Endothelial cell of umbilical vein (primary cell): ENCODE results near the gene RIMOC1.

ENCODE experiments used
- CTCF ChIP-seq, 2 donors: IDR thresholded peaks; 1 replicate in 1 of 2; 2 replicates in 1 of 2; pipeline ENCODE4 v1.5.1; 2011; ENCODE audit warnings: low read length in 2 of 2, mild to moderate bottlenecking in 2 of 2, moderate library complexity in 2 of 2, control low read depth in 1 of 2, inconsistent platforms in 1 of 2, low read depth in 1 of 2; ENCODE audit not compliant: insufficient read depth in 1 of 2; ENCODE audit errors: extremely low read depth in 1 of 2
- POLR2A ChIP-seq: IDR thresholded peaks from 2 replicates; pipeline ENCODE4 v1.6.1; 2012; ENCODE audit warnings: low read depth, mild to moderate bottlenecking, control low read depth, low read length

GRCh38 chr5:41878173-41878572 is 26.0 kb upstream of the RIMOC1 start:
- no peak for TF ChIP-seq POLR2A
- TF ChIP-seq CTCF (IDR thresholded peaks at IDR 0.05; ENCODE audit: extremely low read depth in 1 of 2, insufficient read depth in 1 of 2, low read depth in 1 of 2, low read length in 2 of 2): no peak
